ENCODE results near the gene WNT11.

The WNT11 gene

DNA sequence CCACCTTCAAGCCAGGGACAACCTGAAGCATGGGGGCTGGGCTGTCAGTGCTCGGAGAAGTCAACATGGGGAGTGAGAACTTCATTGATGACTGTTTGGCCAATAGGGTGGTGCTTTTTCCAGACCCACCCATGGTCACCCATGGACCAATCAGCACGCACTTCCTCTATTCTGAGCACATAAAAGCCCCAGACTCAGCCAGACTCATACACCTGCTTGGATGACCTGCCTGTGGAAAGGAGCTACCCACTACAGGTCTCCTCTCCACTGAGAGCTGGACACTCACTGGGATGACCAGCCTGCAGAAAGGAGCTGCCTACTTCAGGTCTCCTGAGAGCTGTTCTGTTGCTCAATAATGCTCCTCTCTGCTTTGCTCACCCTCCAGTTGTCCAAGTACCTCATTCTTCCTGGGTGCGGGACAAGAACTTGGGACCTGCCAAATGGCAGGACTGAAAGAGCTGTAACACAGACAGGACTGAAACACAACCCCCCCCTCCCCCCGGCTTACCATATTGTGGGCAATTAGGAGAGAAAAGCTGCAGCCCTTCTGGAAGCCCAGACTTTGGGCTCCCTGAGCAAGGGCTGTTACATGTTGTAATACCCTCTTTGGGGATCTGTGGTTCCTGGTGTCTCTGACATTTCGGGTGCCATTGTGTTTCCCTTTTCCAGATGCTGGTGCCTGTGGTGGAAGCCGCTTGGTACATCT lies 44.4 kb upstream of the WNT11 start:
- Histone ChIP-seq H3K27me3 (ENCODE audit: insufficient read depth, low read length, poor library complexity) (no peaks in the 10 kb centered on the region), H4K8ac (ENCODE audit: low read depth, low read length) (no peak overlapping the region), H3K56ac (ENCODE audit: low read length) (no peak overlapping the region), H3K79me2 (ENCODE audit: control insufficient read depth, insufficient read depth, low read length) (no peaks in the 10 kb centered on the region), H2BK15ac (replicated peaks; ENCODE audit: low read depth) (no peak overlapping the region), H2BK5ac (ENCODE audit: low read length) (no peak overlapping the region), H3K79me1 (ENCODE audit: low read length) (no peaks in the 10 kb centered on the region), H2AK5ac (ENCODE audit: low read length) (no peak overlapping the region), H3K36me3 (ENCODE audit: control insufficient read depth, insufficient read depth, low read length) (no peaks in the 10 kb centered on the region), H2BK120ac (ENCODE audit: low read depth, low read length) (no peak overlapping the region), H3K4me2 (ENCODE audit: low read length) (no peak overlapping the region), H4K5ac (ENCODE audit: low read length) (no peak overlapping the region), H3K4ac (ENCODE audit: low read depth, low read length) (no peak overlapping the region), H3K27ac (ENCODE audit: low read depth, low read length) (no peak overlapping the region), H3K4me3 (ENCODE audit: low read length) (no peak overlapping the region), H3K9ac (ENCODE audit: low read length) (no peak overlapping the region), H3K23ac (ENCODE audit: low read length) (no peak overlapping the region), H3K18ac (ENCODE audit: low read length) (no peak overlapping the region), H3K4me1 (ENCODE audit: control insufficient read depth, low read depth, low read length) (no peaks in the 10 kb centered on the region)
- WGBS (ENCODE audit: extremely low coverage, insufficient coverage, low lambda C conversion rate): no CpG with 5 or more reads among the region's 6 CpGs
- DNase-seq: peak; percentile 30

DNA sequence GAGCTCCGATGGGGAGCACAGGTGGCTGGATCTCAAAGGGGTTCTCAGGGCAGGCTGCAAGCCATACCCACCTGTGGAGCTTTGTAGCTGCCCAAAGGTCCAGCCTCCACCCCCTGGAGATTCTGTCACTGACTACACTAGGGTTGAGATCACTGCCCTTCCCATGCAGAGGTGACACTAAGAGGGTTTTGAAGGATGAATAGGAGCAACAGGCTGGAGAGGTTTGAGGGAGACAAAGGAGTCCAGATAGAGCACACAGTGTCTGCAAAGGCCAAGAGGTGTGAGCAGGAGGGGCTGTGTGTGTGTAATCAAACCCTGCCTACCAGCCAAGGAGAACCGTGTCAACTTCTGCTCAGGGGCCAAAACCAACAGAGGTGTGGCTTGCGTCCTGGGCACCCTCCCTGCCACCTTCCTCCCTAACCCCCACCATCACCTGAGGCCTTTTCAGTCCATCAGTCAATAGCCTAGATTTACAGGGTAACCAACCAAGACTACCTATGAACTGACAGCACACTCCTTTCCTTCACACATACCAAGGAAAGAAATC lies 43.0 kb upstream of the WNT11 start:
- H3K36me3 ChIP-seq (ENCODE audit: control insufficient read depth, insufficient read depth, low read length): no peaks in the 10 kb centered on the region
- H3K18ac ChIP-seq (ENCODE audit: low read length): no peak overlapping the region
- no peak overlapping the region for H3K9ac ChIP-seq (ENCODE audit: low read length)
- no peak overlapping the region for H4K5ac ChIP-seq (ENCODE audit: low read length)
- no peak overlapping the region for H3K4ac ChIP-seq (ENCODE audit: low read depth, low read length)
- no peak overlapping the region for H3K4me2 ChIP-seq (ENCODE audit: low read length)
- H3K79me2 ChIP-seq (ENCODE audit: control insufficient read depth, insufficient read depth, low read length): no peaks in the 10 kb centered on the region
- no peak overlapping the region for H4K8ac ChIP-seq (ENCODE audit: low read depth, low read length)
- no peak overlapping the region for H2AK5ac ChIP-seq (ENCODE audit: low read length)
- H3K79me1 ChIP-seq (ENCODE audit: low read length): no peaks in the 10 kb centered on the region
- H3K27ac ChIP-seq (ENCODE audit: low read depth, low read length): no peak overlapping the region
- WGBS (ENCODE audit: extremely low coverage, insufficient coverage, low lambda C conversion rate): no CpG with 5 or more reads among the region's 3 CpGs
- H2BK5ac ChIP-seq (ENCODE audit: low read length): no peak overlapping the region
- no peak overlapping the region for H3K56ac ChIP-seq (ENCODE audit: low read length)
- H3K23ac ChIP-seq (ENCODE audit: low read length): no peak overlapping the region
- DNase-seq: no peak
- H2BK120ac ChIP-seq (ENCODE audit: low read depth, low read length): no peak overlapping the region
- no peaks in the 10 kb centered on the region for H3K27me3 ChIP-seq (ENCODE audit: insufficient read depth, low read length, poor library complexity)
- no peak overlapping the region for H2BK15ac ChIP-seq (replicated peaks; ENCODE audit: low read depth)
- no peak overlapping the region for H3K4me3 ChIP-seq (ENCODE audit: low read length)
- no peaks in the 10 kb centered on the region for H3K4me1 ChIP-seq (ENCODE audit: control insufficient read depth, low read depth, low read length)

- H3K27ac ChIP-seq (ENCODE audit: low read depth, low read length): no peak overlapping the region
- no peaks in the 10 kb centered on the region for H3K4me1 ChIP-seq (ENCODE audit: control insufficient read depth, low read depth, low read length)
- no peaks in the 10 kb centered on the region for H3K79me1 ChIP-seq (ENCODE audit: low read length)
- DNase-seq: peak; percentile 76
- no peak overlapping the region for H3K9ac ChIP-seq (ENCODE audit: low read length)
- no peaks in the 10 kb centered on the region for H3K79me2 ChIP-seq (ENCODE audit: control insufficient read depth, insufficient read depth, low read length)
- H3K36me3 ChIP-seq (ENCODE audit: control insufficient read depth, insufficient read depth, low read length): no peaks in the 10 kb centered on the region
- no CpG with 5 or more reads among the region's 1 CpG for WGBS (ENCODE audit: extremely low coverage, insufficient coverage, low lambda C conversion rate)
- H3K4me3 ChIP-seq (ENCODE audit: low read length): no peak overlapping the region
- no peak overlapping the region for H4K8ac ChIP-seq (ENCODE audit: low read depth, low read length)
- H3K4me2 ChIP-seq (ENCODE audit: low read length): no peak overlapping the region
- H3K4ac ChIP-seq (ENCODE audit: low read depth, low read length): no peak overlapping the region
- H3K23ac ChIP-seq (ENCODE audit: low read length): no peak overlapping the region
- H2BK5ac ChIP-seq (ENCODE audit: low read length): no peak overlapping the region
- no peak overlapping the region for H3K56ac ChIP-seq (ENCODE audit: low read length)
- no peak overlapping the region for H3K18ac ChIP-seq (ENCODE audit: low read length)
- H2BK15ac ChIP-seq (replicated peaks; ENCODE audit: low read depth): no peak overlapping the region
- no peaks in the 10 kb centered on the region for H3K27me3 ChIP-seq (ENCODE audit: insufficient read depth, low read length, poor library complexity)
- no peak overlapping the region for H2AK5ac ChIP-seq (ENCODE audit: low read length)
- no peak overlapping the region for H4K5ac ChIP-seq (ENCODE audit: low read length)
- no peak overlapping the region for H2BK120ac ChIP-seq (ENCODE audit: low read depth, low read length)
These were observed 41.9 kb upstream of the WNT11 start for GRCh38 chr11:76248210-76248609.

GRCh38 chr11:76247091-76247490 lies 40.8 kb upstream of the WNT11 start:
- no peak overlapping the region for H3K4me3 ChIP-seq (ENCODE audit: low read length)
- no peak overlapping the region for H3K18ac ChIP-seq (ENCODE audit: low read length)
- H3K79me2 ChIP-seq (ENCODE audit: control insufficient read depth, insufficient read depth, low read length): no peaks in the 10 kb centered on the region
- no peak for DNase-seq
- H2BK120ac ChIP-seq (ENCODE audit: low read depth, low read length): no peak overlapping the region
- no peaks in the 10 kb centered on the region for H3K36me3 ChIP-seq (ENCODE audit: control insufficient read depth, insufficient read depth, low read length)
- no peak overlapping the region for H2BK15ac ChIP-seq (replicated peaks; ENCODE audit: low read depth)
- H3K4me1 ChIP-seq (ENCODE audit: control insufficient read depth, low read depth, low read length): no peaks in the 10 kb centered on the region
- no peak overlapping the region for H3K56ac ChIP-seq (ENCODE audit: low read length)
- H3K23ac ChIP-seq (ENCODE audit: low read length): no peak overlapping the region
- no peak overlapping the region for H2BK5ac ChIP-seq (ENCODE audit: low read length)
- WGBS (ENCODE audit: extremely low coverage, insufficient coverage, low lambda C conversion rate): no CpG with 5 or more reads among the region's 6 CpGs
- no peak overlapping the region for H3K4ac ChIP-seq (ENCODE audit: low read depth, low read length)
- H3K27me3 ChIP-seq (ENCODE audit: insufficient read depth, low read length, poor library complexity): no peaks in the 10 kb centered on the region
- H3K9ac ChIP-seq (ENCODE audit: low read length): no peak overlapping the region
- H2AK5ac ChIP-seq (ENCODE audit: low read length): no peak overlapping the region
- H3K27ac ChIP-seq (ENCODE audit: low read depth, low read length): no peak overlapping the region
- H3K4me2 ChIP-seq (ENCODE audit: low read length): no peak overlapping the region
- no peak overlapping the region for H4K8ac ChIP-seq (ENCODE audit: low read depth, low read length)
- no peaks in the 10 kb centered on the region for H3K79me1 ChIP-seq (ENCODE audit: low read length)
- no peak overlapping the region for H4K5ac ChIP-seq (ENCODE audit: low read length)

DNA sequence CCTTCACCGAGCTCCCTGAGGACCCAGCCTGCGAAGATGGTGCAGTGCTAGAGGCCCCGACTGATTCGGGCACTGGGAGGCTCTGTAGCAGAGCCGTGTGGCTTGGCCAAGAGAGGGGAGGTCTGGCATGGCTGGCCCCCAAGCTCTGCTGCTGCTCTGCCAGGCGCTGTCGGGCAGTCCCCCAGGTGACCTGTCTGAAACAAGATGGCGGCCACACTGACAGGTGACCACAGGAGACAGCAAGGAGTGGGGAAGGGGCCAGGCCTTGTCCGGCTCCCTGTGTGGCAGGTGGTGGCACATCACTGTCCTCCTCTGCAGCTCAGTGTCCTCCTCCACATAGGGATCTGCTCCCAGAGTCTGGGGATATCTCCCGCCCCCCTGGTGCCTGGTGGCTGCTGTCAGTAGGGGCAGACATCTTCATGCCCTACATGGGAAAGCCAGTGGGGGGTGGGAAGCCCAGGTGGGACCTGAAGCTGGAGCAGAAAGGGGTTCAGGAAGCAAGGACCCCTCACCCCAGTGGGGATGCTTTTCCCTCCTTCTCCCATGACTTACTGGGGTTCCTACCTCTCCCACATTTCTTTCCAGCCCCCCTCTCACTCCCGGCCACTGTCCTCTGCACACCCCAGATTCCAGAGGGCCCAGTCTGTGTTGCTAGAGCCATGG lies 40.1 kb upstream of the WNT11 start:
- no peak overlapping the region for H2BK120ac ChIP-seq (ENCODE audit: low read depth, low read length)
- WGBS (ENCODE audit: extremely low coverage, insufficient coverage, low lambda C conversion rate): no CpG with 5 or more reads among the region's 11 CpGs
- H3K4ac ChIP-seq (ENCODE audit: low read depth, low read length): no peak overlapping the region
- H2BK15ac ChIP-seq (replicated peaks; ENCODE audit: low read depth): no peak overlapping the region
- H3K27me3 ChIP-seq (ENCODE audit: insufficient read depth, low read length, poor library complexity): no peaks in the 10 kb centered on the region
- no peak overlapping the region for H2AK5ac ChIP-seq (ENCODE audit: low read length)
- H3K9ac ChIP-seq (ENCODE audit: low read length): no peak overlapping the region
- no peak overlapping the region for H3K4me3 ChIP-seq (ENCODE audit: low read length)
- DNase-seq: no peak
- no peak overlapping the region for H3K27ac ChIP-seq (ENCODE audit: low read depth, low read length)
- no peak overlapping the region for H3K56ac ChIP-seq (ENCODE audit: low read length)
- no peak overlapping the region for H3K18ac ChIP-seq (ENCODE audit: low read length)
- no peak overlapping the region for H4K5ac ChIP-seq (ENCODE audit: low read length)
- H3K36me3 ChIP-seq (ENCODE audit: control insufficient read depth, insufficient read depth, low read length): no peaks in the 10 kb centered on the region
- no peak overlapping the region for H2BK5ac ChIP-seq (ENCODE audit: low read length)
- H4K8ac ChIP-seq (ENCODE audit: low read depth, low read length): no peak overlapping the region
- no peak overlapping the region for H3K23ac ChIP-seq (ENCODE audit: low read length)
- H3K4me1 ChIP-seq (ENCODE audit: control insufficient read depth, low read depth, low read length): no peaks in the 10 kb centered on the region
- H3K79me2 ChIP-seq (ENCODE audit: control insufficient read depth, insufficient read depth, low read length): no peaks in the 10 kb centered on the region
- H3K79me1 ChIP-seq (ENCODE audit: low read length): no peaks in the 10 kb centered on the region
- no peak overlapping the region for H3K4me2 ChIP-seq (ENCODE audit: low read length)
